ENCODE data around the gene CNOT8. TPM values are rescaled to one million over a fixed set of nuclear protein-coding genes. Genes with fewer than 3 reads are reported as not detected.

The CNOT8 gene
- polyA plus RNA-seq, 1 donor from 2014 or later = 146 TPM

DNA sequence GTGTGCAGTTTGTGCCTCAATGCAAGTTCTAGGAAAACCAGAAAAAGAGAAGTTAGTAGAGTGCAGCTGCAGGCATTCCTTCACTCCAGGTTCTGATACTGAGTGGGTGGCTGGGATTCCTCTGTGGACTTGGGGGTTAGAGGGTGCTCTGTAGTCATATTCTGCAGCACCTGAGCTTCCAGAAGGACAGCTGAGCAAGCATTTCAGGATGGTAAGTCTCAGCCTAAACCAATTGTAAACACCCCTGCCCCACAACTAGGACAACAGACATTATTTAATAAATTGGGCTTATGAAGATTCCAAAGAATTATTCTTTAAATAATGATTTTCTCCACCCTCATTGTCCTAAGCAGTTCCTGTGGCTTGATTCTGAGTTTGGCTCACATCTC lies 17.2 kb upstream of the CNOT8 start:
- H3K4me3 ChIP-seq (ENCODE audit: low read length) = no peak overlapping the region
- no peak overlapping the region for H3K9ac ChIP-seq (ENCODE audit: low read length)
- H3K27ac ChIP-seq (ENCODE audit: low read length) = no peak overlapping the region
- no peaks in the 10 kb centered on the region for H3F3A ChIP-seq (ENCODE audit: insufficient read depth, low read length, poor library complexity, severe bottlenecking)
- H3K9me2 ChIP-seq (ENCODE audit: insufficient read depth, low read length) = no peaks in the 10 kb centered on the region
- no peaks in the 10 kb centered on the region for H3K79me2 ChIP-seq (replicated peaks; ENCODE audit: insufficient read depth, low read length)
- H2AFZ ChIP-seq (ENCODE audit: low read depth, low read length) = no peak overlapping the region
- TF ChIP-seq, protein P1, sequence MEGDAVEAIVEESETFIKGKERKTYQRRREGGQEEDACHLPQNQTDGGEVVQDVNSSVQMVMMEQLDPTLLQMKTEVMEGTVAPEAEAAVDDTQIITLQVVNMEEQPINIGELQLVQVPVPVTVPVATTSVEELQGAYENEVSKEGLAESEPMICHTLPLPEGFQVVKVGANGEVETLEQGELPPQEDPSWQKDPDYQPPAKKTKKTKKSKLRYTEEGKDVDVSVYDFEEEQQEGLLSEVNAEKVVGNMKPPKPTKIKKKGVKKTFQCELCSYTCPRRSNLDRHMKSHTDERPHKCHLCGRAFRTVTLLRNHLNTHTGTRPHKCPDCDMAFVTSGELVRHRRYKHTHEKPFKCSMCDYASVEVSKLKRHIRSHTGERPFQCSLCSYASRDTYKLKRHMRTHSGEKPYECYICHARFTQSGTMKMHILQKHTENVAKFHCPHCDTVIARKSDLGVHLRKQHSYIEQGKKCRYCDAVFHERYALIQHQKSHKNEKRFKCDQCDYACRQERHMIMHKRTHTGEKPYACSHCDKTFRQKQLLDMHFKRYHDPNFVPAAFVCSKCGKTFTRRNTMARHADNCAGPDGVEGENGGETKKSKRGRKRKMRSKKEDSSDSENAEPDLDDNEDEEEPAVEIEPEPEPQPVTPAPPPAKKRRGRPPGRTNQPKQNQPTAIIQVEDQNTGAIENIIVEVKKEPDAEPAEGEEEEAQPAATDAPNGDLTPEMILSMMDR (IDR thresholded peaks at IDR 0.05; ENCODE audit: poor library complexity, severe bottlenecking) = no peak
- TF ChIP-seq MXI1 (conservative IDR thresholded peaks at IDR 0.05; ENCODE audit: poor library complexity, severe bottlenecking) = no peak
- TF ChIP-seq EZH2 (IDR thresholded peaks at IDR 0.05; ENCODE audit: borderline replicate concordance, insufficient read depth, low read length, poor library complexity, severe bottlenecking) = no peak
- no peak for TF ChIP-seq POLR2AphosphoS5 (IDR thresholded peaks at IDR 0.05)
- TF ChIP-seq, protein P2, sequence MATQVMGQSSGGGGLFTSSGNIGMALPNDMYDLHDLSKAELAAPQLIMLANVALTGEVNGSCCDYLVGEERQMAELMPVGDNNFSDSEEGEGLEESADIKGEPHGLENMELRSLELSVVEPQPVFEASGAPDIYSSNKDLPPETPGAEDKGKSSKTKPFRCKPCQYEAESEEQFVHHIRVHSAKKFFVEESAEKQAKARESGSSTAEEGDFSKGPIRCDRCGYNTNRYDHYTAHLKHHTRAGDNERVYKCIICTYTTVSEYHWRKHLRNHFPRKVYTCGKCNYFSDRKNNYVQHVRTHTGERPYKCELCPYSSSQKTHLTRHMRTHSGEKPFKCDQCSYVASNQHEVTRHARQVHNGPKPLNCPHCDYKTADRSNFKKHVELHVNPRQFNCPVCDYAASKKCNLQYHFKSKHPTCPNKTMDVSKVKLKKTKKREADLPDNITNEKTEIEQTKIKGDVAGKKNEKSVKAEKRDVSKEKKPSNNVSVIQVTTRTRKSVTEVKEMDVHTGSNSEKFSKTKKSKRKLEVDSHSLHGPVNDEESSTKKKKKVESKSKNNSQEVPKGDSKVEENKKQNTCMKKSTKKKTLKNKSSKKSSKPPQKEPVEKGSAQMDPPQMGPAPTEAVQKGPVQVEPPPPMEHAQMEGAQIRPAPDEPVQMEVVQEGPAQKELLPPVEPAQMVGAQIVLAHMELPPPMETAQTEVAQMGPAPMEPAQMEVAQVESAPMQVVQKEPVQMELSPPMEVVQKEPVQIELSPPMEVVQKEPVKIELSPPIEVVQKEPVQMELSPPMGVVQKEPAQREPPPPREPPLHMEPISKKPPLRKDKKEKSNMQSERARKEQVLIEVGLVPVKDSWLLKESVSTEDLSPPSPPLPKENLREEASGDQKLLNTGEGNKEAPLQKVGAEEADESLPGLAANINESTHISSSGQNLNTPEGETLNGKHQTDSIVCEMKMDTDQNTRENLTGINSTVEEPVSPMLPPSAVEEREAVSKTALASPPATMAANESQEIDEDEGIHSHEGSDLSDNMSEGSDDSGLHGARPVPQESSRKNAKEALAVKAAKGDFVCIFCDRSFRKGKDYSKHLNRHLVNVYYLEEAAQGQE (IDR thresholded peaks at IDR 0.05; ENCODE audit: borderline replicate concordance) = no peak
- TF ChIP-seq SMC3 (conservative IDR thresholded peaks at IDR 0.05; ENCODE audit: poor library complexity) = no peak
- no peak for TF ChIP-seq EP300 (conservative IDR thresholded peaks at IDR 0.05; ENCODE audit: poor library complexity, severe bottlenecking)
- TF ChIP-seq TAF1 (IDR thresholded peaks at IDR 0.05; ENCODE audit: low read depth) = no peak
- TF ChIP-seq RAD21 (conservative IDR thresholded peaks at IDR 0.05) = no peak
- H4K20me1 ChIP-seq (ENCODE audit: insufficient read depth) = no peaks in the 10 kb centered on the region
- no peaks in the 10 kb centered on the region for H3K27me3 ChIP-seq (ENCODE audit: insufficient read depth, low read depth, low read length)
- H3K36me3 ChIP-seq (ENCODE audit: insufficient read depth, low read length) = no peaks in the 10 kb centered on the region
- H3K4me2 ChIP-seq (ENCODE audit: low read length) = no peak overlapping the region
- H3K9me3 ChIP-seq (ENCODE audit: low read length) = no peaks in the 10 kb centered on the region

DNA sequence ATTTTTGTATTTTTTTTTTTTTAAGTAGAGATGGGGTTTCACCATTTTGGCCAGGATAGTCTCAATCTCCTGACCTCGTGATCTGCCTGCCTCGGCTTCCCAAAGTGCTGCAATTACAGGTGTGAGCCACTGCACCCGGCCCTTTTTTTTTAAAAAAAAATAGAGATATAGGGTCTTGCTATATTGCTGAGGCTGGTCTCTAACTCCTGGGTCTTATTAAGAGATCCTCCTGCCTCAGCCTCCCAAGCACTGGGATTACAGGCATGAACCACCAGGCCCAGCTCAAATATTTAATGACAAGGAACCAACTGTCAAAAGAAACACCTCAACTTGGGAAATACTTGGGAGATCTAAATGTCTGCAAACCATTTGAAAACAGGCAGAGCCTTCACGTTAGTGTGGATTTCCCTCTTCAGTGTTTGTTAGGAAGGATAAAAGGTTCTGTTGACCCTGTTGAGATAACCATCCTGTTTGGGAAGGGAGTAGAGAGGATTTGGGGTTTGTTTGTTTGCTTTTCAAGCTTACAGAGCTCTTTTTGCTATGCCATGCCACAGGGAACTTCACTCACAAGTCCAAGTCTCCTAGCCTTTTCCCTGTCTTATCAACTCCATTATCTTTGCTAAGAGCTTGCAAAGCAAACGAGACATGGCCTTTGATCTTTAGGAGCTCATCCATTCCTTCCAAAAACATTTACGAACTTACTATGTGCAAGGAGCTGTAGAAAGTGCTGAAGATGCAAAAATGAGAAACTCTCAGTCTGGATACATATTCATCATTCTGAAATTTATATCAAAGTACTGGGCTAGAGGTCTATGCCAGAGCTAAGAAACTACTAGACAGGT lies 15.5 kb upstream of the CNOT8 start:
- H3K79me2 ChIP-seq (replicated peaks; ENCODE audit: insufficient read depth, low read length) = no peaks in the 10 kb centered on the region
- no peaks in the 10 kb centered on the region for H4K20me1 ChIP-seq (ENCODE audit: insufficient read depth)
- no peak overlapping the region for H3K4me3 ChIP-seq (ENCODE audit: low read length)
- H3K9me3 ChIP-seq (ENCODE audit: low read length) = no peaks in the 10 kb centered on the region
- no peaks in the 10 kb centered on the region for H3K27me3 ChIP-seq (ENCODE audit: insufficient read depth, low read depth, low read length)
- TF ChIP-seq EP300 (conservative IDR thresholded peaks at IDR 0.05; ENCODE audit: poor library complexity, severe bottlenecking) (no peak), RAD21 (conservative IDR thresholded peaks at IDR 0.05) (no peak), SMC3 (conservative IDR thresholded peaks at IDR 0.05; ENCODE audit: poor library complexity) (no peak), MXI1 (conservative IDR thresholded peaks at IDR 0.05; ENCODE audit: poor library complexity, severe bottlenecking) (no peak), TAF1 (IDR thresholded peaks at IDR 0.05; ENCODE audit: low read depth) (no peak), EZH2 (IDR thresholded peaks at IDR 0.05; ENCODE audit: borderline replicate concordance, insufficient read depth, low read length, poor library complexity, severe bottlenecking) (no peak), POLR2AphosphoS5 (IDR thresholded peaks at IDR 0.05) (no peak)
- TF ChIP-seq, protein P2 (IDR thresholded peaks at IDR 0.05; ENCODE audit: borderline replicate concordance) = no peak
- TF ChIP-seq, protein P1 (IDR thresholded peaks at IDR 0.05; ENCODE audit: poor library complexity, severe bottlenecking) = no peak
- H3K36me3 ChIP-seq (ENCODE audit: insufficient read depth, low read length) = no peaks in the 10 kb centered on the region
- no peak overlapping the region for H3K9ac ChIP-seq (ENCODE audit: low read length)
- no peak overlapping the region for H2AFZ ChIP-seq (ENCODE audit: low read depth, low read length)
- H3F3A ChIP-seq (ENCODE audit: insufficient read depth, low read length, poor library complexity, severe bottlenecking) = no peaks in the 10 kb centered on the region
- no peak overlapping the region for H3K27ac ChIP-seq (ENCODE audit: low read length)
- no peaks in the 10 kb centered on the region for H3K9me2 ChIP-seq (ENCODE audit: insufficient read depth, low read length)
- H3K4me2 ChIP-seq (ENCODE audit: low read length) = no peak overlapping the region
